Pericardium fibroblast (primary cell): ENCODE results near the gene TMEM250. TPM values are rescaled to one million over a fixed set of nuclear protein-coding genes. Genes with fewer than 3 reads are reported as not detected.

ENCODE experiments used
- total RNA-seq: library from RNA; depleted of rRNA; stranded (reverse); fragments of >200 nt; gene quantifications from 2 replicates; pipeline ENCODE4 v1.2.3, GENCODE V29; 2015

The TMEM250 gene, protein sequence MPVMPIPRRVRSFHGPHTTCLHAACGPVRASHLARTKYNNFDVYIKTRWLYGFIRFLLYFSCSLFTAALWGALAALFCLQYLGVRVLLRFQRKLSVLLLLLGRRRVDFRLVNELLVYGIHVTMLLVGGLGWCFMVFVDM
- 58.7 and 76.2 TPM in 2 replicates for total RNA-seq

DNA sequence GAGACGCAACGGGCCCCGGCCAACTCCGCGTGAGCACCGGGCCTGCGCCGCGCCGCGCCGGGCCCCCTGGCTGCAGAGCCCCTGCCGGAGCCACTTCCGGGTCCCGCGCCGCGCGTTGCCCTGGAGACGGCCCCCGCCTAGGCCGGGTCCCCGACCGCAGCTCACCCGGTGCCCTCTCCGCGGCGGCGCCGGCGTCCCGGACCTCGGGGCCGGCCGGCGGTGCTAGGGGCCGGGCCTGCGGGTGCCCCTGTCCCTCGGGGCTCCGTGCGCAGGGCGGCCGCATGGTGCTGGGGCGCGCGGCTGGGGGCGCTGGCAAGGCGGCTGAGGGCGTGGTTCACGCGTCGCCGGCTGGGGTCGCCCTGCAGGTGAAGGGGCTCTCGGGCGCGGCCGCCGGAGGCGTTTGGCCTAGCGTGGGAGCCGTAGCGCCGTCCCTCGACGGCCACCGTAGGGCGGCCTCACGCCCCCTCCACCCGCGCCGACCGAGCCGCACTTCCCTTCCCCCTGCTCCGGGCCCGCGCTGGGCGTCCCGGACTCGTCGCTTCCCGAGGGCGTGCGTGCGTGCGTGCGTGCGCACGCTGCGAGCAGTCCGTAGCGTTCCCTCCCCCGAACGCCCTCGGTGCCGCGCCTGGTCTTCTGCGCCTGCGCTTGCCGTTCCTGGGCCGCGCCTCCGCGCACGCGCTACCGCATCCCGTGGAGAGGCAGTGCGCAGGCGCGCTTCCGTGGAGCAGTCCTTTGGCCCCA, at the start of gene TMEM250:
Gene TMEM250 (minus strand): TSS at position 556 of the 741 bp plus-strand sequence. CDS start 1,975 bp downstream, outside the sequence.

DNA sequence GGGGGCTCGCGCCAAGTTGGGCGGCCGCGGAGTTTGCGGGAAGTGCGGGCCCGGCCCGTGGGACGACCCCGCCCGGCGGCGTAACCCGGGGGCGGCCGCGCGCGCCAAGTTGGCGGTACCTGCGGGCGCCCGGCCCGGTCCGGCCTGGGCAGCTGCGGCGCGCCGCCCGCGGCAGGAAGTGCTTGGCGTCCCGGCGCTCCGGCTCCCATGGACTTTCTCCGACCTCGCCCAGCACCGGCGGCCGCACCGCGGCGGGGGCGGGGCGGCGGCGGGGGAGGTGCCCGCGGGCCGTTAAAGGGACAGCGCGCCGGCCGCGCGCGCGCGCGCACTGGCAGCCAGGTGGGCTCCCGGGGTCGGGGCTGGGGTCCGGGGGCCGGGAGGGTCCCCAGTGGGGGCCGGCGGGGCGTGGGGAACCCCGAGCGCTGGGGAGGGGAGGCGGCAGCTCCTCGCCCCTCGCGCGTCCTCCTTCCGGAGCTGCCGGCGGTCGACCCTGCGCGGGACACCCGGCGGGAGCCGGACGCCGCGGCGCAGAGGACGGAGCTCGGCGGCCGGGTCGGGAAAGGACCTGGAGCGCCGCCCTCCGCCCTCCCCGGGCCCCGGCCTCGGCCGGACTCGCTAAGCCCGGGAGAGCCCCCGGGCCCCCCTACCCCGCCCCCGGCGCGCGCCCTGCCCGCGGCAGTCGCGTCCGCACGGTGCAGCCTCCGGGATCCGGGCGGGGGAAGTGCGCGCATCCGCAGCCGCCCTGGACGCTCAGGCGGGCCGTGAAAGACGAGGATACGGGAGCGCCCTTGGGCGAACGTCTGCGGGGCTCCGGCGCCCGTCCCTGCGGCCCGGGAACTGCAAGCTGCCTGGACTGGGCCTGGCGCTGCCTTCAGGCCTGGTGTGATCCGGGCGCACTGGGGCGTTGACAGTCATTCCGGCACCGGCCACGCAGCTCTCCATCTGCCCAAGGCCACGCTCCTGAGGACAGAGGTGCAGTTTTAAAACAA, 23.3 kb downstream of the TMEM250 start, which contains the start of gene NACC2:
Gene NACC2 (minus strand): TSS at position 220 of the 989 bp plus-strand sequence. CDS start 44,768 bp downstream, outside the sequence.

Other genes with a start within 250 kb of the TMEM250 start
- 11.9 and 15.2 TPM in 2 replicates for gene CAMSAP1, start 211.3 kb downstream of the TMEM250 start, total RNA-seq
- gene UBAC1, start 157.5 kb downstream of the TMEM250 start, total RNA-seq = 37.9 and 49.7 TPM in 2 replicates
- gene NACC2, start 23.6 kb downstream of the TMEM250 start, total RNA-seq = 24.9 and 36.9 TPM in 2 replicates
- gene LHX3, start 86.3 kb upstream of the TMEM250 start, total RNA-seq = not detected in 2 replicates
- 11.3 and 11.8 TPM in 2 replicates for gene QSOX2, start 126.9 kb upstream of the TMEM250 start, total RNA-seq
- not detected in 2 replicates for gene CCDC187, start 185.2 kb upstream of the TMEM250 start, total RNA-seq
- gene GPSM1, start 208.7 kb upstream of the TMEM250 start, total RNA-seq = 41.1 and 50.1 TPM in 2 replicates
- 34.6 and 37.6 TPM in 2 replicates for gene DNLZ, start 244.9 kb upstream of the TMEM250 start, total RNA-seq